Liver (tissue), 9 donors: ENCODE measurements around the gene GLP1R. TPM values are rescaled to one million over a fixed set of nuclear protein-coding genes. Genes with fewer than 3 reads are reported as not detected.

ENCODE experiments used
- DNase-seq: peaks from one replicate; pipeline ENCODE4 v3.0.0-alpha.2; 2017; ENCODE audit warnings: low spot score
- H3K27ac ChIP-seq, 2 donors: one replicate each; pipeline ENCODE4 v1.7.0; 2013; ENCODE audit warnings: inconsistent platforms in 2 of 2, low read length in 2 of 2, control low read depth in 1 of 2, low read depth in 1 of 2, mild to moderate bottlenecking in 1 of 2
- H3K27me3 ChIP-seq, 4 donors: one replicate each; pipeline versions ENCODE4 v1.6.1 to v1.7.0; 2013; ENCODE audit warnings: low read length in 3 of 4, inconsistent platforms in 1 of 4, mild to moderate bottlenecking in 1 of 4, moderate library complexity in 1 of 4; ENCODE audit not compliant: control insufficient read depth in 4 of 4, insufficient read depth in 4 of 4
- H3K36me3 ChIP-seq, 4 donors: one replicate each; pipeline versions ENCODE4 v1.6.1 to v1.7.0; 2013; ENCODE audit warnings: low read length in 3 of 4, mild to moderate bottlenecking in 3 of 4, low read depth in 1 of 4, moderate library complexity in 1 of 4; ENCODE audit not compliant: control insufficient read depth in 4 of 4, insufficient read depth in 3 of 4
- H3K4me1 ChIP-seq, 4 donors: one replicate each; pipeline versions ENCODE4 v1.6.1 to v1.7.0; 2013; ENCODE audit warnings: low read length in 3 of 4, mild to moderate bottlenecking in 3 of 4, moderate library complexity in 1 of 4; ENCODE audit not compliant: control insufficient read depth in 4 of 4, insufficient read depth in 4 of 4
- H3K4me3 ChIP-seq, 3 donors: one replicate each; pipeline versions ENCODE4 v1.6.1 to v1.7.0; 2013; ENCODE audit warnings: low read length in 3 of 3, control low read depth in 1 of 3, low read depth in 1 of 3, mild to moderate bottlenecking in 1 of 3
- H3K9ac ChIP-seq, 2 donors: one replicate each; pipeline ENCODE4 v1.7.0; 2013; ENCODE audit warnings: low read length in 2 of 2, mild to moderate bottlenecking in 2 of 2, moderate library complexity in 2 of 2, control low read depth in 1 of 2, low read depth in 1 of 2
- H3K9me3 ChIP-seq, 4 donors: one replicate each; pipeline versions ENCODE4 v1.6.1 to v1.7.0; 2013; ENCODE audit warnings: low read length in 3 of 4; ENCODE audit not compliant: control insufficient read depth in 4 of 4
- EGR1 ChIP-seq, 2 donors: IDR thresholded peaks; 2 replicates each; pipeline ENCODE4 v1.6.1; 2016 to 2018; ENCODE audit warnings: antibody characterized with exemption in 2 of 2, low read depth in 2 of 2
- FOXA1 ChIP-seq: IDR thresholded peaks from 2 replicates; pipeline ENCODE4 v1.6.1; 2016; ENCODE audit warnings: antibody characterized with exemption
- FOXA2 ChIP-seq: IDR thresholded peaks from 2 replicates; pipeline ENCODE4 v1.6.1; 2016; ENCODE audit warnings: antibody characterized with exemption
- GABPA ChIP-seq, 2 donors: IDR thresholded peaks in 1 of 2; conservative IDR thresholded peaks in 1 of 2; 2 replicates each; pipeline ENCODE4 v1.6.1; 2016; ENCODE audit warnings: antibody characterized with exemption in 2 of 2, mild to moderate bottlenecking in 1 of 2, moderate library complexity in 1 of 2
- HNF4A ChIP-seq, 2 donors: conservative IDR thresholded peaks; 2 replicates each; pipeline ENCODE4 v1.6.1; 2016; ENCODE audit warnings: antibody characterized with exemption in 2 of 2, mild to moderate bottlenecking in 2 of 2
- HNF4G ChIP-seq: IDR thresholded peaks from 2 replicates; pipeline ENCODE4 v1.6.1; 2016; ENCODE audit warnings: antibody characterized with exemption
- JUND ChIP-seq, 2 donors: IDR thresholded peaks; 2 replicates each; pipeline ENCODE4 v1.6.1; 2016; ENCODE audit warnings: antibody characterized with exemption in 2 of 2
- NR2F2 ChIP-seq: IDR thresholded peaks from 2 replicates; pipeline ENCODE4 v1.6.1; 2016; ENCODE audit warnings: antibody characterized with exemption
- RAD21 ChIP-seq, 2 donors: IDR thresholded peaks; 2 replicates each; pipeline ENCODE4 v1.6.1; 2016; ENCODE audit warnings: antibody characterized with exemption in 2 of 2, mild to moderate bottlenecking in 2 of 2
- RXRA ChIP-seq, 2 donors: IDR thresholded peaks; 2 replicates each; pipeline ENCODE4 v1.6.1; 2017 to 2018; ENCODE audit warnings: antibody characterized with exemption in 2 of 2, mild to moderate bottlenecking in 1 of 2
- SP1 ChIP-seq: IDR thresholded peaks from 2 replicates; pipeline ENCODE4 v1.6.1; 2018; ENCODE audit warnings: antibody characterized with exemption, mild to moderate bottlenecking
- TAF1 ChIP-seq: conservative IDR thresholded peaks from 2 replicates; pipeline ENCODE4 v1.6.1; 2016; ENCODE audit warnings: antibody characterized with exemption, mild to moderate bottlenecking
- YY1 ChIP-seq: IDR thresholded peaks from 2 replicates; pipeline ENCODE4 v1.6.1; 2016; ENCODE audit warnings: antibody characterized with exemption, mild to moderate bottlenecking
- WGBS: extraction: QIAGEN DNeasy Blood & Tissue Kit; methylation state at CpG from one replicate; pipeline ENCODE4 v1.1.7; 2013; 5-methylcytosine and 5-hydroxymethylcytosine counted together
- polyA plus RNA-seq, 2 donors: library from polyadenylated mRNA; stranded (reverse) in 1 of 2; unstranded in 1 of 2; fragments of 200-250 nt in 1 of 2; fragments of >200 nt in 1 of 2; fragmentation: Nextera tagmentation in 1 of 2; extraction: Ambion mirVana in 1 of 2; gene quantifications; one replicate each; pipeline versions ENCODE4 v1.2.1 to v1.2.3, GENCODE V29; 2013 to 2015
- total RNA-seq, 2 donors: library from RNA; depleted of rRNA; stranded (reverse); fragments of >200 nt; gene quantifications; one replicate each; pipeline ENCODE4 v1.2.3, GENCODE V29; 2014
- TF ChIP-seq, protein P1 (sequence below): IDR thresholded peaks from 2 replicates; pipeline ENCODE4 v1.6.1; 2016; ENCODE audit warnings: antibody characterized with exemption
- TF ChIP-seq, protein P2 (sequence below): IDR thresholded peaks from 2 replicates; pipeline ENCODE4 v1.6.1; 2016; ENCODE audit warnings: antibody characterized with exemption, mild to moderate bottlenecking
- TF ChIP-seq, protein P3 (sequence below): fragments of 150-350 bp; IDR thresholded peaks from 2 replicates; pipeline ENCODE4 v1.5.1; 2017; ENCODE audit warnings: improper control_type of control experiment, low read depth, low read length; ENCODE audit not compliant: missing input control
- TF ChIP-seq, protein P4 (sequence below): IDR thresholded peaks from 2 replicates; pipeline ENCODE4 v1.6.1; 2016; ENCODE audit warnings: antibody characterized with exemption
- donor health status: healthy.
- donor health status: healthy.
- donor health status: healthy.
- donor health status: healthy.
- donor health status: healthy.

The GLP1R gene
- total and polyA plus RNA-seq, 4 donors = not detected

DNA sequence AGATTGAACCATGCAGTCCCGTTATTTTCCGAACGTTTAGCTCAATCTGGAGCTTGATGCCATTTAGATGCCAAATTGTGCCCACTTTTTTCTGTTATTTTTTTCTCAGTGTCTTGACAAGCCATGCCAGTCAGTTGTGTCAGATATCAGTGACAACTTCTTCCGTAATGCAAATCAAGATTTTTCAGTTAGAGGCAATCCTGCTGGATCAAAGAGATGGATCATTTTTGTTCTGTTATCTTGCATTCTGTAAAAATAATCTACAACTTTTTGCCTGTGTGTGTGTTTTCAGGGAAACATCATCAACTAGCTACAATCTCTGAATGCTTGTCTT is 31.1 kb upstream of the GLP1R start:
- Histone ChIP-seq H3K27me3 (no peaks in the 10 kb centered on the region), H3K36me3 (no peaks in the 10 kb centered on the region), H3K9me3 (peaks cover 0 to 2% (median 0%) of the 10 kb centered on the region in 4 donors), H3K4me3 (no peak overlapping the region), H3K9ac (no peak overlapping the region), H3K27ac (no peak overlapping the region), H3K4me1 (no peaks in the 10 kb centered on the region)
- no peak for DNase-seq
- WGBS = 69% methylated on average over 4 of the region's 4 CpGs
- TF ChIP-seq JUND (IDR thresholded peaks at IDR 0.05) (no peak), GABPA (IDR thresholded peaks at IDR 0.05 in 1 of 2, conservative IDR thresholded peaks at IDR 0.05 in 1 of 2) (no peak), FOXA1 (no peak), HNF4A (conservative IDR thresholded peaks at IDR 0.05) (no peak), TAF1 (no peak), FOXA2 (no peak), RXRA (IDR thresholded peaks at IDR 0.05) (no peak), SP1 (no peak), NR2F2 (no peak), RAD21 (IDR thresholded peaks at IDR 0.05) (no peak)
- TF ChIP-seq, protein P1, sequence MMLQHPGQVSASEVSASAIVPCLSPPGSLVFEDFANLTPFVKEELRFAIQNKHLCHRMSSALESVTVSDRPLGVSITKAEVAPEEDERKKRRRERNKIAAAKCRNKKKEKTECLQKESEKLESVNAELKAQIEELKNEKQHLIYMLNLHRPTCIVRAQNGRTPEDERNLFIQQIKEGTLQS = no peak
- TF ChIP-seq, protein P2, sequence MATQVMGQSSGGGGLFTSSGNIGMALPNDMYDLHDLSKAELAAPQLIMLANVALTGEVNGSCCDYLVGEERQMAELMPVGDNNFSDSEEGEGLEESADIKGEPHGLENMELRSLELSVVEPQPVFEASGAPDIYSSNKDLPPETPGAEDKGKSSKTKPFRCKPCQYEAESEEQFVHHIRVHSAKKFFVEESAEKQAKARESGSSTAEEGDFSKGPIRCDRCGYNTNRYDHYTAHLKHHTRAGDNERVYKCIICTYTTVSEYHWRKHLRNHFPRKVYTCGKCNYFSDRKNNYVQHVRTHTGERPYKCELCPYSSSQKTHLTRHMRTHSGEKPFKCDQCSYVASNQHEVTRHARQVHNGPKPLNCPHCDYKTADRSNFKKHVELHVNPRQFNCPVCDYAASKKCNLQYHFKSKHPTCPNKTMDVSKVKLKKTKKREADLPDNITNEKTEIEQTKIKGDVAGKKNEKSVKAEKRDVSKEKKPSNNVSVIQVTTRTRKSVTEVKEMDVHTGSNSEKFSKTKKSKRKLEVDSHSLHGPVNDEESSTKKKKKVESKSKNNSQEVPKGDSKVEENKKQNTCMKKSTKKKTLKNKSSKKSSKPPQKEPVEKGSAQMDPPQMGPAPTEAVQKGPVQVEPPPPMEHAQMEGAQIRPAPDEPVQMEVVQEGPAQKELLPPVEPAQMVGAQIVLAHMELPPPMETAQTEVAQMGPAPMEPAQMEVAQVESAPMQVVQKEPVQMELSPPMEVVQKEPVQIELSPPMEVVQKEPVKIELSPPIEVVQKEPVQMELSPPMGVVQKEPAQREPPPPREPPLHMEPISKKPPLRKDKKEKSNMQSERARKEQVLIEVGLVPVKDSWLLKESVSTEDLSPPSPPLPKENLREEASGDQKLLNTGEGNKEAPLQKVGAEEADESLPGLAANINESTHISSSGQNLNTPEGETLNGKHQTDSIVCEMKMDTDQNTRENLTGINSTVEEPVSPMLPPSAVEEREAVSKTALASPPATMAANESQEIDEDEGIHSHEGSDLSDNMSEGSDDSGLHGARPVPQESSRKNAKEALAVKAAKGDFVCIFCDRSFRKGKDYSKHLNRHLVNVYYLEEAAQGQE = no peak
- TF ChIP-seq, protein P3, sequence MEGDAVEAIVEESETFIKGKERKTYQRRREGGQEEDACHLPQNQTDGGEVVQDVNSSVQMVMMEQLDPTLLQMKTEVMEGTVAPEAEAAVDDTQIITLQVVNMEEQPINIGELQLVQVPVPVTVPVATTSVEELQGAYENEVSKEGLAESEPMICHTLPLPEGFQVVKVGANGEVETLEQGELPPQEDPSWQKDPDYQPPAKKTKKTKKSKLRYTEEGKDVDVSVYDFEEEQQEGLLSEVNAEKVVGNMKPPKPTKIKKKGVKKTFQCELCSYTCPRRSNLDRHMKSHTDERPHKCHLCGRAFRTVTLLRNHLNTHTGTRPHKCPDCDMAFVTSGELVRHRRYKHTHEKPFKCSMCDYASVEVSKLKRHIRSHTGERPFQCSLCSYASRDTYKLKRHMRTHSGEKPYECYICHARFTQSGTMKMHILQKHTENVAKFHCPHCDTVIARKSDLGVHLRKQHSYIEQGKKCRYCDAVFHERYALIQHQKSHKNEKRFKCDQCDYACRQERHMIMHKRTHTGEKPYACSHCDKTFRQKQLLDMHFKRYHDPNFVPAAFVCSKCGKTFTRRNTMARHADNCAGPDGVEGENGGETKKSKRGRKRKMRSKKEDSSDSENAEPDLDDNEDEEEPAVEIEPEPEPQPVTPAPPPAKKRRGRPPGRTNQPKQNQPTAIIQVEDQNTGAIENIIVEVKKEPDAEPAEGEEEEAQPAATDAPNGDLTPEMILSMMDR = no peak

DNA sequence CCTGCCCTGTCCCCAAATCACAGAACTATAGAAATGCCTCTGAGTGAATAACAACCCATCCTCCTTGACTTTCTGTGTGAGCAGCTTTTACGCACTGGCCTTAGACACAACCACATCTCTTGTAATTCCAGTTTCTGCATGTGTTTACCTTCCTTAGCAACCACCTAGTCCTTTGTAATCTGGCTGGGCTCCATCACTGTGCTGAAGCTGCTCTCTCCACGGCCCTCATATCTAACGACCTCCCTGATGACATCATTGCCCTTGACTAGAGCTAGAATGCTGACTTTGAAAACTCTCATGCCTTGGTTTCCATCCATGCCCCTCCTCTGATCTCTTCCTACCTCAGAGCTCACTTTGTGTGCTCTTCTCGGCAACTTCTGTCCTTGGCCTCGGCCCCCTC is 30.5 kb upstream of the GLP1R start:
- no peaks in the 10 kb centered on the region for H3K4me1 ChIP-seq
- no peak for DNase-seq
- H3K27ac ChIP-seq = no peak overlapping the region
- no peak overlapping the region for H3K9ac ChIP-seq
- no peaks in the 10 kb centered on the region for H3K36me3 ChIP-seq
- WGBS = 64% methylated on average over 5 of the region's 5 CpGs
- no peaks in the 10 kb centered on the region for H3K27me3 ChIP-seq
- peaks cover 0 to 2% (median 0%) of the 10 kb centered on the region in 4 donors for H3K9me3 ChIP-seq
- H3K4me3 ChIP-seq = no peak overlapping the region
- TF ChIP-seq RAD21 (IDR thresholded peaks at IDR 0.05) = no peak
- TF ChIP-seq FOXA1 = no peak
- no peak for TF ChIP-seq YY1
- no peak for TF ChIP-seq FOXA2
- no peak for TF ChIP-seq JUND (IDR thresholded peaks at IDR 0.05)
- TF ChIP-seq RXRA (IDR thresholded peaks at IDR 0.05) = no peak
- TF ChIP-seq, protein P2 = no peak
- no peak for TF ChIP-seq NR2F2
- TF ChIP-seq HNF4G = no peak
- no peak for TF ChIP-seq GABPA (IDR thresholded peaks at IDR 0.05 in 1 of 2, conservative IDR thresholded peaks at IDR 0.05 in 1 of 2)
- TF ChIP-seq HNF4A (conservative IDR thresholded peaks at IDR 0.05) = no peak
- TF ChIP-seq TAF1 = no peak
- TF ChIP-seq EGR1 (IDR thresholded peaks at IDR 0.05; ENCODE audit: low read depth in 2 of 2) = no peak
- TF ChIP-seq, protein P1 = no peak
- TF ChIP-seq SP1 = no peak
- TF ChIP-seq, protein P4, sequence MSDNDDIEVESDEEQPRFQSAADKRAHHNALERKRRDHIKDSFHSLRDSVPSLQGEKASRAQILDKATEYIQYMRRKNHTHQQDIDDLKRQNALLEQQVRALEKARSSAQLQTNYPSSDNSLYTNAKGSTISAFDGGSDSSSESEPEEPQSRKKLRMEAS = no peak
- TF ChIP-seq, protein P3 = no peak
